KMS-11 (cell line): ENCODE results near the gene ITGA2B.
A peak's percentile ranks its signal among the peaks of the same experiment; 100 is the strongest.
"Not testable (repeated sequence)": the region's sequence is repeated elsewhere in the genome, so short reads cannot be mapped to it uniquely, and the experiment has no call there.

ENCODE experiments used
- H2AFZ ChIP-seq: fragments of 200-600 bp; sonication (generic); 2 replicates; pipeline ENCODE4 v1.6.1; 2016; ENCODE audit warnings: antibody characterized with exemption, mixed run types, low read depth
- H3K27ac ChIP-seq: fragments of 200-600 bp; sonication (generic); 2 replicates; pipeline ENCODE4 v1.6.1; 2016; ENCODE audit warnings: mild to moderate bottlenecking, mixed run types
- H3K27me3 ChIP-seq: fragments of 200-600 bp; sonication (generic); 2 replicates; pipeline ENCODE4 v1.6.1; 2017; ENCODE audit warnings: mild to moderate bottlenecking, low read depth, mixed run types, moderate library complexity; ENCODE audit not compliant: insufficient read depth
- H3K36me3 ChIP-seq: fragments of 200-600 bp; sonication (generic); 2 replicates; pipeline ENCODE4 v1.6.1; 2017; ENCODE audit warnings: mild to moderate bottlenecking, mixed run types; ENCODE audit not compliant: insufficient read depth
- H3K4me1 ChIP-seq: fragments of 200-600 bp; sonication (generic); 2 replicates; pipeline ENCODE4 v1.6.1; 2016; ENCODE audit warnings: mild to moderate bottlenecking, low read depth, mixed run types; ENCODE audit not compliant: poor library complexity, severe bottlenecking
- H3K4me2 ChIP-seq: fragments of 200-600 bp; sonication (generic); 2 replicates; pipeline ENCODE4 v1.7.0; 2016; ENCODE audit warnings: mild to moderate bottlenecking, mixed run types
- H3K4me3 ChIP-seq: fragments of 200-600 bp; sonication (generic); IDR thresholded peaks from 2 replicates; pipeline ENCODE4 v1.6.1; 2017; ENCODE audit warnings: low read depth, low read length, mixed read lengths; ENCODE audit not compliant: insufficient read depth
- H3K79me2 ChIP-seq: fragments of 200-600 bp; sonication (generic); 2 replicates; pipeline ENCODE4 v1.6.1; 2016; ENCODE audit warnings: low read depth, mixed run types; ENCODE audit not compliant: insufficient read depth
- H3K9ac ChIP-seq: fragments of 200-600 bp; sonication (generic); 2 replicates; pipeline ENCODE4 v1.6.1; 2016; ENCODE audit warnings: mild to moderate bottlenecking, mixed run types
- H4K20me1 ChIP-seq: fragments of 200-600 bp; sonication (generic); 2 replicates; pipeline ENCODE4 v1.6.1; 2016; ENCODE audit warnings: mild to moderate bottlenecking, mixed run types; ENCODE audit not compliant: insufficient read depth
- TF ChIP-seq, protein P1 (sequence below): fragments of 200-600 bp; sonication (generic); conservative IDR thresholded peaks from 2 replicates; pipeline ENCODE4 v1.6.1; 2017; ENCODE audit warnings: low read depth, mild to moderate bottlenecking, antibody characterized with exemption, low read length, moderate library complexity, mixed read lengths

ITGA2B gene

DNA sequence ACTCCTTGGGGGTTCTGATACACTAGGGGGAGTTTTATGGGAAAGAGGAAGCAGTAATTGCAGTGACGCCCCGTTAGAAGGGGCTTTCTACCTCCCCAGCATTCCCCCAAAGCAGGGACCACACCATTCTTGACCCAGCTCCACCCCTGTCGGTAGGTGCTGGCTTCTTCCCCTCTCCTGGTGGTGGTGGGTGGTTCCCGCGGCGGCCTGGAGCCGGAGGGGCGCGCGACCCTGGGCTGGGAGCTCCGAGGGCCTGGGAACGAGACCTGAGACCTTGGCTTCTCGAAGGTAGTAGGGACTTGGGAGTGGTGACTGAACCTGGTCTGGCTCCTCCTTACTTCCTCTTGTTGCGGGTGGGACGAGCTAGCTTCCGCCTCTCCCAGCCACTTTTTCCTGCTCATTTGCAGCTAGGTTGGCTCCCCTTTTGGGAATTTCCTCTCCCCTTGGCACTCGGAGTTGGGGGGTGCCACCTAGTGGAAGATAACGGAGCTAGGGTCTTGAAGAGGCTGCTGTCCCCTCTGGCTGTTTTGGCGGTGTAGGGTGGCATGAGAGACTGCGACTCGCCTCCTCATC lies 43.9 kb downstream of the ITGA2B start:
- Histone ChIP-seq H3K79me2 (no peaks in the 10 kb centered on the region), H3K4me2 (peak overlapping the region; percentile 91), H3K4me3 (peak overlapping the region; percentile 30), H3K27me3 (peaks cover 3% of the 10 kb centered on the region; the same call in 1 of the 2 replicates), H4K20me1 (no peaks in the 10 kb centered on the region), H3K4me1 (peaks cover 22% of the 10 kb centered on the region), H3K27ac (no peak overlapping the region; the same call in 1 of the 2 replicates), H2AFZ (peak overlapping the region; percentile 88), H3K9ac (peak overlapping the region; percentile 25; the same call in 1 of the 2 replicates), H3K36me3 (no peaks in the 10 kb centered on the region)
- TF ChIP-seq, protein P1, sequence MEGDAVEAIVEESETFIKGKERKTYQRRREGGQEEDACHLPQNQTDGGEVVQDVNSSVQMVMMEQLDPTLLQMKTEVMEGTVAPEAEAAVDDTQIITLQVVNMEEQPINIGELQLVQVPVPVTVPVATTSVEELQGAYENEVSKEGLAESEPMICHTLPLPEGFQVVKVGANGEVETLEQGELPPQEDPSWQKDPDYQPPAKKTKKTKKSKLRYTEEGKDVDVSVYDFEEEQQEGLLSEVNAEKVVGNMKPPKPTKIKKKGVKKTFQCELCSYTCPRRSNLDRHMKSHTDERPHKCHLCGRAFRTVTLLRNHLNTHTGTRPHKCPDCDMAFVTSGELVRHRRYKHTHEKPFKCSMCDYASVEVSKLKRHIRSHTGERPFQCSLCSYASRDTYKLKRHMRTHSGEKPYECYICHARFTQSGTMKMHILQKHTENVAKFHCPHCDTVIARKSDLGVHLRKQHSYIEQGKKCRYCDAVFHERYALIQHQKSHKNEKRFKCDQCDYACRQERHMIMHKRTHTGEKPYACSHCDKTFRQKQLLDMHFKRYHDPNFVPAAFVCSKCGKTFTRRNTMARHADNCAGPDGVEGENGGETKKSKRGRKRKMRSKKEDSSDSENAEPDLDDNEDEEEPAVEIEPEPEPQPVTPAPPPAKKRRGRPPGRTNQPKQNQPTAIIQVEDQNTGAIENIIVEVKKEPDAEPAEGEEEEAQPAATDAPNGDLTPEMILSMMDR, result peak; percentile 67

DNA sequence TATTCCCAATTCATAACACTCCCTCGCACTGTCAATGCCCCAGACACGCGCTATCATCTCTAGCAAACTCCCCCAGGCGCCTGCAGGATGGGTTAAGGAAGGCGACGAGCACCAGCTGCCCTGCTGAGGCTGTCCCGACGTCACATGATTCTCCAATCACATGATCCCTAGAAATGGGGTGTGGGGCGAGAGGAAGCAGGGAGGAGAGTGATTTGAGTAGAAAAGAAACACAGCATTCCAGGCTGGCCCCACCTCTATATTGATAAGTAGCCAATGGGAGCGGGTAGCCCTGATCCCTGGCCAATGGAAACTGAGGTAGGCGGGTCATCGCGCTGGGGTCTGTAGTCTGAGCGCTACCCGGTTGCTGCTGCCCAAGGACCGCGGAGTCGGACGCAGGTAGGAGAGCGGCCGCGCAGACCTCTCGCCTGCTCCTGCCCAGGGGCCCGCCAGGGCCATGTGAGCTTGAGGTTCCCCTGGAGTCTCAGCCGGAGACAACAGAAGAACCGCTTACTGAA lies 44.5 kb downstream of the ITGA2B start, which contains the start of gene GRN:
TSS of gene GRN (plus strand) at position 364 of the 515 bp plus-strand sequence. CDS start 3,863 bp downstream, outside the sequence.
- Histone ChIP-seq H3K36me3 (no peaks in the 10 kb centered on the region), H3K4me1 (peaks cover 22% of the 10 kb centered on the region), H3K4me2 (peak within 1 kb of the TSS; percentile 91), H3K79me2 (no peaks in the 10 kb centered on the region), H4K20me1 (no peaks in the 10 kb centered on the region), H3K27me3 (peaks cover 3% of the 10 kb centered on the region; the same call in 1 of the 2 replicates), H3K9ac (peak within 1 kb of the TSS; percentile 25; the same call in 1 of the 2 replicates), H3K4me3 (peak within 1 kb of the TSS; percentile 30), H3K27ac (no peak within 1 kb of the TSS; the same call in 1 of the 2 replicates), H2AFZ (peak within 1 kb of the TSS; percentile 88)
- TF ChIP-seq, protein P1, result no peak

- TF ChIP-seq, protein P1, result no peak
- Histone ChIP-seq H4K20me1 (no peaks in the 10 kb centered on the region), H3K4me3 (no peak overlapping the region), H3K4me2 (no peak overlapping the region; the same call in 1 of the 2 replicates), H3K27me3 (peaks cover 3% of the 10 kb centered on the region; the same call in 1 of the 2 replicates), H3K4me1 (peaks cover 22% of the 10 kb centered on the region), H2AFZ (peak overlapping the region; percentile 88; the same call in 1 of the 2 replicates), H3K9ac (no peak overlapping the region), H3K27ac (no peak overlapping the region), H3K36me3 (no peaks in the 10 kb centered on the region), H3K79me2 (no peaks in the 10 kb centered on the region)
Observed at GRCh38 chr17:44343510-44344209, 45.8 kb downstream of the ITGA2B start.

- not testable (repeated sequence) for H3K4me1 ChIP-seq, H3K4me2 ChIP-seq
Observed at GRCh38 chr17:44340553-44340952, 48.9 kb downstream of the ITGA2B start.

More at GRCh38 chr17:44340553-44340952, 48.9 kb downstream of the ITGA2B start:
- not testable (repeated sequence) for H2AFZ ChIP-seq, H3K36me3 ChIP-seq, H3K79me2 ChIP-seq, H3K27ac ChIP-seq, H3K9ac ChIP-seq, H4K20me1 ChIP-seq, H3K27me3 ChIP-seq, H3K4me3 ChIP-seq
